ENCODE measurements around the gene DENND4A. TPM values are rescaled to one million over a fixed set of nuclear protein-coding genes. Genes with fewer than 3 reads are reported as not detected.

DENND4A gene
- total RNA-seq, 1 experiment from 2014 or later = 12.7 TPM

Small RNA genes lying within 50 kb of the gene (microRNA-seq; reads per million reads assigned to microRNA genes)
- gene MIR4511 = not detected

Other genes starting within 250 kb of the DENND4A start
- 37.7 and 38.2 TPM in 2 replicates for gene INTS14, start 181.2 kb downstream of the DENND4A start, total RNA-seq (2022)
- 6.0 and 8.7 TPM in 2 replicates for gene SLC24A1, start 170.4 kb downstream of the DENND4A start, total RNA-seq (2022)
- gene RAB11A, start 77.2 kb upstream of the DENND4A start, total RNA-seq (2022) = 208 and 232 TPM in 2 replicates

All from Caco-2 (cell line).